IPS DF 19.7 (cell line): ENCODE results near the gene ALDH1L1.

Source experiments
- DNase-seq: peaks from one replicate; pipeline ENCODE4 v3.0.0-alpha.2; 2013; ENCODE audit warnings: low read depth, low spot score

ALDH1L1 gene

DNA sequence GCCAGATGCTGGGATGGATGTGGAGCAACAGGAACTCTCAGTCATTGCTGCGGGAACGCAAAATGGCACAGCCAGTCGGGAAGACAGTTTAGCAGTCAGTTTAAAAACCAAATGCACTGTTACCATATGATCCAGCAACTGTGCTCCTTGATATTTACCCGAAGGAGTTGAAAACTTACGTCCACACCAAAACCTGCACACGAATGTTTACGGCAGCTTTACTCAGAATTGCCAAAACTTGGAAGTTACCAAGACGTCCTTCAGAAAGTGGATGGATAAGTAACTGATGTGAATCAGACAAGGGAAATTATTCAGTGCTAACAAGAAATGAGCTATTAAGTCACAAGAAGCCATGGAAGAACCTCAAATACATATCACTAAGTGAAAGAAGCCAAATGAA lies 60.4 kb downstream of the ALDH1L1 start:
- no peak for DNase-seq

DNA sequence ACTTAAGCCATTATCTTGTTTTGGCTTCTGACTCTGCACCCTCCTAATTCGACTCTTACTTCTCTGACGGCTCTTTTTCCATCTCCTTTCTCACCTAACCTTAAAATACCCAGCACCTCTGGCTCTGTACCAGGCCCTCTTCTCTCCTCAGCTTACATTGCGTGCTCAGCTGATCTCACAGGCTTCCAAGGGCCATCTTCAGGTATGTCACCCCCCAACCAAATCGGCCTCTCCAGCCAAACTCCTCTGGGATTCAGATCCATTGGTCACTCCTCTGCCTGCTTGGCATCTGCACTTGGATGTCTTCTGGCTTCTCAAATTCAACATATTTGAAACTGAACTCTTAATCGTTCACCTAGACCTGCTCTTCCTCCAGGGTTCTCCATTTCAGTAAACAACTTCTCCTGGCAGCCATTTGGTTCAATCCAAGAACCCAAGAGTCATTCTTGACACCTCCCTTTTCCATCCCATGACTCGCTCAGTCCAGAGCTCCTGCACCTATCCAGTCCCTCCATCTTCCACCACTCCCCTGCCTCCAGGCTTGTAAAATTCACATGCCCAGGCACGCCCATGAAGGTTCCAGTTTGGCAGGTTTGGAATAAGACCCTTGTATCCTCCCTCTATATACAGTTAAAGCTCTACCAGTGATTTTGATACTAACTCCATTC lies 61.2 kb downstream of the ALDH1L1 start:
- no peak for DNase-seq

DNA sequence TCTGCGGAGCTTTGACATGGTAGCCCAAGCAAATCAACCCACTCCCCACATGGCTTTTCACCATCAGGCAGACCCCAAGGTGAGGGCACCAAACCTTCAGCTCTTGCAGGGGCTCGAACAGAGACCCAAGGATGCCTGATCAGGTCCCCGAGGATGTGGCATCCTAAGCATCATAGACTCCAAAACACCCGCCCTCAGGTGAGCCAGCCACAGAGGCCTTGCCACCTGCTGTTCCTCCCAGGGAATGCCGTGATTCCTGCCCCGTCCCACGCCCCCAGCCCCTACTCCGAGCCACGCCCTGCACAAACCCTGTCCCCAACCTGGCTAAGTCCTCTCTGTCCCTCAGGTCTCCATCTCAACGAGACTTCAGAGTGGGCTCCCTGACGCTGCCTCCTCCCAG lies 61.8 kb downstream of the ALDH1L1 start:
- no peak for DNase-seq

DNA sequence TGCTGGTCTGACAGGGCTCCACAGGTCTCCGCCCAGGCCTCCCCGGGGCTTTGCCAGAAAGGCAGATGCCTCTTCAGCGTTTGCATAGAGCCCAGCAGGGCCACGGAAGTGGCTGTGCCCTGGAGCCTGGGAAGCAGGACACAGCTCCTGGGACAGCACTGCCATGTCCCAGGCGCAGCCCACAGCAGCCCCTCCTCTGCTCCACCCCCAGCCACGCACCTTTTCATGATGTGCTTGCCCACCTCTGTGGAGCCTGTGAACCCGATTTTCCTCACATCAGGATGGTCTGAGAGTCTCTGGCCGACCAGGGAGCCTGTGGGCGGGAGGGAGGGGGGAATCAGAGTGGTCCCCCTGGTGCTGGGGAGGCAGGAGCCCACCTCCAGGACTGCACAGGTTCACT lies 62.6 kb downstream of the ALDH1L1 start:
- DNase-seq = no peak

DNA sequence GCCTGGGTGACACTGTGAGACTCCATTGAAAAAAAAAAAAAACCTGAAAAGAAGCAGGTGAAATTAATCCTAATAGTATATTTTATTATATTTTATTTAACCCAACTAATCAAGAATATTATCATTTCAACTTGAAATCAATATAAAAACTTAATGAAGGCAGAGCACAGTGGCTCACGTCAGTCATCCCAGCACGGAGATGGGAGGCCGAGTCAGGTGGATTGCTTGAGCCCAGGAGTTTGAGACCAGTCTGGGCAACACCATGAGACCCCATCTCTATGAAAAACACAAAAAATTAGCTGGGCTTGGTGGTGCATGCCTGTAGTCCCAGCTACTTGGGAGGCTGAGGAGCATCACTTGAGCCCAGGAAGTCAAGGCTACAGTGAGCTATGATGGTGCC lies 63.2 kb downstream of the ALDH1L1 start:
- DNase-seq = no peak

DNA sequence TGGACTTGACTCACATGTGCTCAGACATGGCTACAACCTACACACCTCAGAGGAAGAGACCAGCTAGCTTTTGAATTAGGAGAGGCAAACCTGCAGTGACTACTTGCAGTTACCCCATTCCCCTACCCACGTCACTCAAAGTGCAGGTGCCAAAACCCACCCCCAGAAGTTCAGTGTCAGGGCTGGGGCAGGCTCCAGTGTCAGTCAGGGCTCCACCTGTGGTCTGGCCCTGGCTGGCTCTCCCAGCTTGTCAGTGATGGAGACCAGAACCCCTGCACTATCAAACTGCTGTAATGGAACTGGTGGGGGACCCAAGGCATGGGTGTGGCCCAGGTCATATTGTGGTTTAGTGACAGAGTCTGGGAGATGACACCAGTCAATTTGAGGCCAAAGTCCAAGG lies 63.9 kb downstream of the ALDH1L1 start:
- no peak for DNase-seq

DNA sequence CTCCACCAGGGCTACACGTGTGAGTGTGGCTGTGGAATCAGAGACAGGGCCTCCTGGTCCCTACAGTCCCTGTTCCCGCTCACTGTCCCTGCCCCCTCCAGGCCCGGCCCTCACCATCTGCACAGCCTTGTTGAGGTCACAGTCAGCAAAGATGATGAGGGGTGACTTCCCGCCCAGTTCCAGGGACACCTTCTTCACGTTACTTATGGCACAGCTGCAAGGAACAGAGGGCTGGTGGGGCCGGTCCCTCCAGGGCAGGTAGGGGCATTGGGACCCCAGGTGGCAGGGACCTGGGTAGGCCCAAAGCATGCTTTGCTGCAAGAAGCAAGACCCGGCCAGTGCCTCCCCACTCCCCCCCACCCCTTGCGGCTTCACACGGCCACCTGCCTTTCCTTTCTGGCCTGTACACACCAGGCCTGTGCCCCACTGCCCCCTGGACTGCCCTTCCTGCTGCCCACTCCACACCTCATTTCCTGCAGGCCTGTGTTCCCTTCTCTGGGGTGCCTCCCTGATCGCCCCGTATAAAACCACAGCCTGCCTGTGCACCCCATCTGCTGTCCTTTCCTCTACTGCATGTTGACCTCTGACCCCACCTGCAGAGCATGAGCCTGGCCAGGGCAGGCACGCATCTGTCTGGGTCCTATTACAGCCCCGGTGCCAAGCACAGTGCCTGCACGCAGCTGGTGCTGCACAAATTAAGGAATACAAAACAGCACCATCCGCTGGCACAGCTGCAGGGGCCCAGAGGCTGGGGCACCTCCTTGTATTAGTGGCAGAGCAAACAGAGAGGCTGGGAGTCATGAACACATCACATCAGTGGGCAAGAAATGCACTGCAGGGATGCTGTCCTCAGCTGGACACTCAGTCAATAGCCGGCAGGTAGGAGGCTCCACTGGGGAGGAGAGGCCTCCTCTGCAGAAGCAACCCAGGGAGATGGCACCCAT lies 65.7 kb downstream of the ALDH1L1 start:
- no peak for DNase-seq

DNA sequence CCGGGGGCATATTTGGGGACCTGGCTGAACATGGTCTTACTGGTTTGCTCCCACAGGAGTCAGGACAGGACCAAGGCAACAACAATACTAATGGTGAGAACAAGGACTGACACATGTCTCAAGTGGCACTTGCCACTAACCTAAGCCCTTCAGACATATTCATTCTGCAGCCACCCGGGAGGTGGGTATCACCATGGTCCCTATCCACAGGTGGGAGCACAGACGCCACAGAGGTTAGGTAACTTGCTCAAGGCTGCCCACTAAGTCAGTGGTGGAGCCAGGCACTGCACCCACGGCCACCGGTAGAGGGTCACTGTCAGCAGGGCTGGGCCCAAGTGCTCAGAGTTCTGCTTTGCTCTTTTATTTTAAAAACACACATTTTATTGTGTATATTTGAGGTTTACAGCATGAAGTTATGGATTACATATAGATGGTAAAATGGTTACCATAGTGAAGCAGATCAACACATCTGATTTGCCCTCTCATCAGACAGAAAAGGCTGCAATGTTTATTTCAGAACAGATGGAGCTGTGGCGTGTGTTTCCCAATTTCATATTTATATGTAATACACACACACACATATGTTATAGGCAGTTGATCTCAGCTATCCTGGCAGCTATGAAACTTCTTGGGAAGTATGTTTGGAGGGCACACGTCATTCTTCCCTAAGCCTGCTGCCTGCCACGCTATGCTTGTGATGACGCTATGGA lies 66.5 kb downstream of the ALDH1L1 start:
- DNase-seq = no peak

DNA sequence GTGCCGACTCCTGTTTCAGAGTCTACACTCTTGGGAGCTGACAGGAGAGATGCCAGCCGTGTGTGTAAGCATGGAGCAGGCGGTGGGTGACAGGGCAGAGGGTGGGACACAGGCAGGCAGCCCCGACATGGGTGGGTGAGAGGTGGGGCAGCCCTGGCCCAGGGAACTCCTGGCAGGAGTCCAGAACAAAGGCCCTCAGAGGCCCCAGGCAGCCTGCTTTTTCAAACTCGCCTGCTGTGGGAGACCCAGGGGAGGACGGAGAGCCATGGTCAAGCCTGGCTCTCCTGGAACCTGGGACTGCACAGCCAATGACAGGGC lies 67.2 kb downstream of the ALDH1L1 start:
- DNase-seq = no peak

DNA sequence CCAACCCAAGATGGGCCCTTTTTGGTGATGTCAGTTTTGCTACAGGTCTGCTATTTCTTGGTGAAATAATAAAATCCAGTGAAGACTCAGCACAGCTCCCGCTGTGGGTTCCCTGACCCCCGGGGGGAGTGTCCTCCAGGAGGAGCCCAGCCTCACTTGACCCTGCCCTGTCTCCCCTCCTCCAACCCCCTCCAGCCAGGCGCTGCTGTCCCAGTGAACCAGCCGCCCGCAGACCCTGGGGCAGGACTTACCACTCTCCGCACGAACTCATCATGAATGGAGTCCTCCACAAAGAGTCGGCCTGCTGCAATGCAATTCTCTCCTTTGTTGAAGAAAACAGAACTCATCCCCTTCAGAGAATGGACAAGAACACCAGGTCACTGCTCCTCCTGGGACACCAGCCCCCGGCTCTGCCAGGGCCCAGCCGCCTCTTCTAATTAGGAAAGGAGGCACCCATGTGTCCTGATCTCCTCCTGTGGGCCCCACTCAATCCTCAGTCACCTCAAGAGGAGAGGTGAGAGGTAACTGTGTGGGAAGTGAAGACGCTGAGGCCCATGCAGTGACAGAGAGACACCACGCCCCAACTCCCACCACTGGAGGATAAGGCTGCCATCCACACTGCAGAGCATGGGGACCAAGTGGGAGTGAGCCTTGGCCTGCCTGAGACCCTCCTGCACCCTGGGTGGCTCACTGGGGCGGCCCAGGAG lies 67.7 kb downstream of the ALDH1L1 start:
- no peak for DNase-seq

DNA sequence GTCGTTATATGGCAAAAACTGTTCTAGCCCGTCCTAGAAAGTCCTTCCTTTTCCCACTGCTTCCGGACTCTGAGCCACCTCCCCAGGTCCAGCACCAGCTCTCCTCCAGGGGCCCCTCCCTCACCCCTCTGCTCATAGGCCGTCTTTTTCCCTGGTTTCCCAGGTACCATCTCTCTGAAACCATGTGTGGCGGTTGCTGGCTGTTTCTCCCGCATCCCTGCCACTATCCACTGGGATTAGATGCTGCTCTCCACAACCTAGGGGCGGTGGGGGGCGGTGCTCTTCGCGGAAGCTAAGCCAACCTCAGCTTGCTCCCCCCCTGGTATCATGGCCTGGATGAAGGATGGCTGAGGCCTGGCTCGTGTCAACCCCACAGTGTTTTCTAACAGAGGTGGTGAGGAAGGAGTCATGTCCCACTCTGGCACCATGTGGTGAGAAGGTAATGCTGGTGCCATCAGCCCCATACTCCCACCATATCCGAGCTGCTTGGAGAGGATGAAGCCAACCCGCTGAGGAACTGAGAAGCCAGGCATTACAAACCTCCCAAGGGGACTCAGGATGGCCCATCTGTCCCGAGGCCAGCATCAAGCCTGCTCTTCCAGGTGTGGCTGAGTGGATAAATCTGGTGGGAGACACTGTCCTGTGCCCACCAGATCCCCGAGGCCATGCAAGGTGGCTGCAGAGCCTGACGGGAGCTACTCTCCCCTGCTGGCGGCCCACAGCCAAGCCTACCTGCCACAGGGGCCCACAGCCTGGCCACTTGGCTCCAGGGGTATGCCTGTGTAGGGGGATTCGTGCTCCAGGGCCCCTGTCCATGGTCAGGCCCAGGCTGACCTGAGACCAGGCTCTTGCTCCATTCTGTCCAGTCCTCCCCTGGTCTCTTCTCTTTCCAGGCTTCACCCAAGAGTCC lies 68.6 kb downstream of the ALDH1L1 start:
- DNase-seq = no peak

DNA sequence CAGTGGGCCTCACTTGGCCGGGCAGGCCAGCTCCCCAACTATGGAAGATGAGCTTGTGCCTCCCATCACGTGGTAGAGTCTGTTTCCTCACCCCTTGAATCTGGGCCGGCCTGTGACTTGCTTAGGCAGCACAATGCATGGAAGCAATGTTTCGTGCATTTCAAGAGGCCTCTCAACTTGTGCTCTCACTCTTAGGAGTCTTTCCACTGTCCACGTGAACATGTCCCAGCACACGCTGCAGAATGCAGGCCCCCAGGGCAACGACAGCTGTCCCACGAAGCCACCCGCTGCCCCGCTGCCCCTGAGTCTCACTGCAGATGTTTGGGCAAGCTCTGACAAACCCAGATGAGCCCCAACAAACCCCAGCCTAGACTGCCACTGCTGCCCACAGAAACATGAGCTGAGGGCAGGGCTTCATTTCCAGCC lies 69.2 kb downstream of the ALDH1L1 start:
- no peak for DNase-seq

DNA sequence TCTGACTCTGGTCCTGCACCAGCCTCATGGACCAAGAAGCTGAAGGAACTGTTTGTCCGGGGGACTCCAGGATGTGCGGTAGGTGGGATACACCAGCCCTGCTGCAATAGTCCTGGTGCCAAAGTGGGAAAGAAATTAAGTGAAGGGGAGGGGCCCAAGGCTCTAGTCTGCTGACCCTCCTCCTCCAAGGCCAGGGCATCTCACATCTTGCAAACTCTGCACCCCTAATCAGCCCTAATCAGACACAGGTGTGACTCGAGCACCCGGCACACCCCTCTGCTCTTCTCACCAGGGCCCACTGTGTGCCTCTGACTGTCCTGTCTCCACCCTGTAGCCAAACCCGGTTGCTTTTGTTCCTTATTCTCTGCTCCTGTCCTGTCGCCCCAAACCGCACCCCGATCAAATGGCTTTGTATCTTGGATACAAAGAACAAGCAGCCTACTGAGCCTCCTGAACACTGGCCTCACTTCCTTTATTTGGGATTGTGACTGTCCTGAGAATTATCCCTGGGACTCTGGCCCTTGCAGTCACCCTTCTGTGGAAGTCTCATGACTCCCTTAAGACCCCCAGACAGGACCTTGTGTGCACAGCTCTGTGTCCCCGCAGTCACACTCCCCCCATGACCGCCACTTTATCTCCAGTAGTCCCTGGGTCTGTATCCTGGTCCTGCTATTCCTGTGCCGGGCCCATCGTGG lies 69.8 kb downstream of the ALDH1L1 start:
- DNase-seq = no peak

DNA sequence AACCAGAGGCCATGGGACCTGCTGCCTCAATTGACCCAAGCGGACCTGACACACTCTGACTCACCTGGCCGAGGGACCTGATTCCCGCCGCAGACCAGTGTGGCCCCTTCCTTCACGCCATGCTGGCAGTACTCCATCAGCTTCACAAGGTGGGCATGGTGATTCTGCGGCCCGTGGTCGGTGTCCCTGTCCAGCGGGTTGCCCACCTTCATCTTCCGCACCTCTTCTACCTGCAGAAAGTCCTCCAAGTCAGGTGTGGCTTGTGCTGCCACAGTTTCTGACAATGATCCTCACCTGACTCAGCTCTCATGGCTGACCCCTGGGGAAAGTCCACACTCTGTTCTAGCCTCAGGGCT lies 70.5 kb downstream of the ALDH1L1 start:
- DNase-seq = no peak

DNA sequence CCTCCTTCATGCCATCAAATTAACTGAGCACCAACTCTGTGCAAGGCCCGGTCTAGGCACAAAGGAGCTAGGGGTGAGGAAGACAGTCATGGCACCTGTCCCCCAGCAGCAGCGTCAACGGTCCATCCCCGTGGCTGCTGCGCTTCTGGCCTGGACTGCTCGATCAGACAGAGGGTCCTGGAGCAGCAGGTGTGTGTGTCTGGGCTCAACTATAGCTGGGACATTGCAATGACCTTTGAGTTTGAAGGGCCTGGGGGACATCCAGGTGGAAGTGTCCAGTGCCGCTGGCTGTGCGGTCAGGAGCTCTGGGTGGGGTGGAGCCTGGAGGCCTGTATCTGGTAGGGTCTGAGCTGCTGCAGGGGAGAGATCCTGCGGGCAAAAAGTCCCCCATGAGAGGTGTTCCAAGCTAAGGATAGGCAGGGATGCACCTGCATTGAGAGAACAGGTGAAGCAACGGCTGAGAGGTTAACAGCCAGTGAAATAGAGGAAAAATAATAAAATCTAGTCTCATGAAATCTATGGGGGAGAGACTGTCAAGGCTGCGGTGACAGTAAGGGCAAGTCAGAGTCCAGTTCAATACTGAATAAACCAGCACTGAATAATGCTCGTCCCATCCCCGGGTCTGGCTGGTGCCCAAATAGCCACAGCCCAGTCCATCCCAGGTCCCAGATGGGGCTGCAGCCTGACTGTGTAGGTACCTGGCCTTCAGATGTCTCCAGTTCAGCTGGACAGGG lies 71.1 kb downstream of the ALDH1L1 start:
- no peak for DNase-seq

DNA sequence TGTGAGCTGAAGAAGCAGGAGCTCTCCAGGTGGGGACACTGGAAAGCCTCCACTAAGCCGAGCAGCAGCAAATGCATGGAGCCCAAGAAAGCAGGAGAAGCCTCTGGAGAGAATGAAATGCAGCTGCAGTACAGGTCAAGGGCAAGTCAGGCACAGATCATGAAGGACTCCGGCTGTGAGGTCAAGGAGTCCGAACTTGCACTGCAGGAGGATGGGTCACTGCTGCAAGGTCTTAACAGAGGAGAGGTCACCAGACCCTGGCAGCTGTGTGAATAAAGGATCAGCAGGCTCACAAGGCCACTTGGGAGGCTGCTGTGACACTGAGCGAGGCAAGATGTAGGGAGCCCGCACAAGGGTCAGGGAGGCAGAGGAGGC lies 71.7 kb downstream of the ALDH1L1 start:
- no peak for DNase-seq

DNA sequence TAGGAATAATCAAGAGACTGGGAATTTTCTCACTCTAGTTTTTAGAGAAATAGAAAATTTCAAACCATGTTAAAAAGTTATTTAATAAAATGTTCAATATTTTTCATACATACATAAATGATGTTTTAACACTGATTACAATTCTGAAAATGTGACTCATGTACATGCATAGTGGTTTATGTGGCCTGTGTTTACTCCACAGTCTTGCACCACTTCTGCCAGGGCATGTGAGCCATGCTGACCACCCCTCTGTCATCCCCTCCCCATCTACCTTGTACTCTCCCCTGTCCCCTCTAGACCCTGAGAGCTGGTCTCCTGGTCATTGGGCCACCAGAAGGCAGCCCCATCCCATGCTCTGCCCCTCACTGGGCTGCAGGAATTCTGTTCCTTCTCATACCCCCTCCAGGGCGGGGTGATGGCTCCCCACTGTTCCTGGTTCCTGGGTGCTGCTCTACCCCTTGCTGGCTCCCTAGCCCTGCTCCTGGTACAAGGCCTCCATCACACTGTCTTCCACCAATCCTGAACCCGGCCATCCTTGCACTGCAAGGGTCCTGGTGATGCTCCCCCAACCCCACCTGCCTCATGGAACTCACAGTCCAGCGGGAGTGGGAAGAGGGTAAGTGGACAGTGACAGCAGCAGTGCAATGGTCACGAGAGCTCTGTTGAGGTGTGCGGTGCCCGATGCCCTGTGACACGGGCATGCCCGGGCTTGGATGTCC lies 72.3 kb downstream of the ALDH1L1 start:
- no peak for DNase-seq

DNA sequence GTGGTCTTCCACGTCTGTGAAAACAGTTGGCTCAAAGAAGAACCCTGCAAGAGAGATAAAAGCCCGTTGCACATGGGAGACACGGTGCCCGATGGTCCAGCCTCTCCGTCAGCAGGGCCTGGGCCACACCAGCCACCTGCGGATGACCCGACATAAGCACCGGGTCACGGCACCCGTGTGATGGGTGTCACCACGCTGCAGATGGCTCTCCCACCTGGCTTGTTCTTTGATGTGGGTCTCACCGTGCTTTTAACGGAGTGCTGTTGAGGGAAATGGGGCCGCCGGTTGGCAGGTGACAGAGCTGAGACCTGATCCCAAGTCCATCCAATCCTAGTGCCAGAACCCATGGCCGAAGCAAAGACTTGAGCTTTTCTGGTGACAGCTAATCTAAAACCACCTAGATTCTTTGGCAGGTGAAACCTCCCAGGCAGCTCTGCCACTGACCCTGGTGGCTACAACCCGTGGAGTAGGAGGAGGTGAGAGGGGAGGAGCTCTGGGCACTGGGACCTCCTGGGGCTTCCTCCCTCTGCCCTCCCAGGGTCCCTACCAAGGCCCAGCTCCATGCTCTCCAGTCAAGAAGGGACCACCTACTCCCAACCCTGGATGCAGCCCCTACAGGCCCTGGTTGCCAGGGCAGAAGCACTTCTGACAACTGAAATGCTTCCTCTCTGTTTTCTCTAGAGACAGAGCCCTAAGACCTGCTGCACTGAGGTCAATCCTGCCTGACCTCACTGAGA lies 73.0 kb downstream of the ALDH1L1 start:
- DNase-seq = no peak
